Measurements from ENCODE around the gene ADAMTS2. TPM values are rescaled to one million over a fixed set of nuclear protein-coding genes. Genes with fewer than 3 reads are reported as not detected.

Gene ADAMTS2
- total and polyA plus RNA-seq, 2 experiments from 2014 or later: 62.0 to 132 TPM

- no peak overlapping the region for H3K27ac ChIP-seq
- no peak overlapping the region for H3K9ac ChIP-seq
- H3K27me3 ChIP-seq (replicated peaks; ENCODE audit: insufficient read depth): no peaks in the 10 kb centered on the region
- in situ Hi-C loops (cut with MboI): no loop called here
- no peak overlapping the region for H2AFZ ChIP-seq
- H3K36me3 ChIP-seq (ENCODE audit: low read depth): no peaks in the 10 kb centered on the region
- H3K9me2 ChIP-seq (ENCODE audit: insufficient read depth): no peaks in the 10 kb centered on the region
- no peaks in the 10 kb centered on the region for H3K9me3 ChIP-seq (ENCODE audit: low read depth)
- no peaks in the 10 kb centered on the region for H3K79me2 ChIP-seq (ENCODE audit: insufficient read depth)
- no peaks in the 10 kb centered on the region for H4K20me1 ChIP-seq (ENCODE audit: insufficient read depth)
- H3F3A ChIP-seq (ENCODE audit: insufficient read depth): no peaks in the 10 kb centered on the region
- no peak for DNase-seq
- WGBS, 2 experiments (ENCODE audit: low coverage in 1 of 2, low lambda C conversion rate in 2 of 2, missing lambda C conversion rate in 2 of 2): 76 to 77% methylated on average over 26 of the region's 26 CpGs
- TF ChIP-seq EZH2 (IDR thresholded peaks at IDR 0.05; ENCODE audit: insufficient read depth, poor library complexity, severe bottlenecking) (no peak), EZH2phosphoT487 (IDR thresholded peaks at IDR 0.05; ENCODE audit: insufficient read depth, low read depth) (no peak)
- H3K4me3 ChIP-seq: no peak overlapping the region
- H3K4me2 ChIP-seq (ENCODE audit: unreplicated experiment): no peak overlapping the region
- H3K4me1 ChIP-seq (ENCODE audit: insufficient read depth): no peaks in the 10 kb centered on the region
These were observed 28.1 kb upstream of the ADAMTS2 start for GRCh38 chr5:179373101-179373934.

- no peaks in the 10 kb centered on the region for H3K9me3 ChIP-seq (ENCODE audit: low read depth)
- no peaks in the 10 kb centered on the region for H3K27me3 ChIP-seq (replicated peaks; ENCODE audit: insufficient read depth)
- no peaks in the 10 kb centered on the region for H3K36me3 ChIP-seq (ENCODE audit: low read depth)
- no peaks in the 10 kb centered on the region for H4K20me1 ChIP-seq (ENCODE audit: insufficient read depth)
- H3F3A ChIP-seq (ENCODE audit: insufficient read depth): no peaks in the 10 kb centered on the region
- no peak overlapping the region for H3K4me2 ChIP-seq (ENCODE audit: unreplicated experiment)
- no peak overlapping the region for H2AFZ ChIP-seq
- H3K4me3 ChIP-seq: no peak overlapping the region
- in situ Hi-C loops (cut with MboI): no loop called here
- TF ChIP-seq EZH2phosphoT487 (IDR thresholded peaks at IDR 0.05; ENCODE audit: insufficient read depth, low read depth): no peak
- TF ChIP-seq EZH2 (IDR thresholded peaks at IDR 0.05; ENCODE audit: insufficient read depth, poor library complexity, severe bottlenecking): no peak
- H3K79me2 ChIP-seq (ENCODE audit: insufficient read depth): no peaks in the 10 kb centered on the region
- 74 to 83% methylated on average over 13 to 14 of the region's 14 CpGs for WGBS, 2 experiments (ENCODE audit: low coverage in 1 of 2, low lambda C conversion rate in 2 of 2, missing lambda C conversion rate in 2 of 2)
- H3K4me1 ChIP-seq (ENCODE audit: insufficient read depth): no peaks in the 10 kb centered on the region
- H3K9me2 ChIP-seq (ENCODE audit: insufficient read depth): no peaks in the 10 kb centered on the region
- DNase-seq: no peak
- no peak overlapping the region for H3K9ac ChIP-seq
- no peak overlapping the region for H3K27ac ChIP-seq
These were observed 26.7 kb upstream of the ADAMTS2 start for GRCh38 chr5:179371681-179372680.

- Histone ChIP-seq H3K9me2 (ENCODE audit: insufficient read depth) (no peaks in the 10 kb centered on the region), H3K4me1 (ENCODE audit: insufficient read depth) (no peaks in the 10 kb centered on the region), H3K9me3 (ENCODE audit: low read depth) (no peaks in the 10 kb centered on the region), H3K4me2 (ENCODE audit: unreplicated experiment) (no peak overlapping the region), H3K36me3 (ENCODE audit: low read depth) (no peaks in the 10 kb centered on the region), H3F3A (ENCODE audit: insufficient read depth) (no peaks in the 10 kb centered on the region), H2AFZ (no peak overlapping the region), H3K4me3 (no peak overlapping the region), H3K79me2 (ENCODE audit: insufficient read depth) (no peaks in the 10 kb centered on the region), H3K27ac (no peak overlapping the region), H3K9ac (no peak overlapping the region), H3K27me3 (replicated peaks; ENCODE audit: insufficient read depth) (no peaks in the 10 kb centered on the region), H4K20me1 (ENCODE audit: insufficient read depth) (no peaks in the 10 kb centered on the region)
- in situ Hi-C loops (cut with MboI): no loop called here
- WGBS, 2 experiments (ENCODE audit: low coverage in 1 of 2, low lambda C conversion rate in 2 of 2, missing lambda C conversion rate in 2 of 2): 70 to 72% methylated on average over 5 of the region's 5 CpGs
- no peak for TF ChIP-seq EZH2phosphoT487 (IDR thresholded peaks at IDR 0.05; ENCODE audit: insufficient read depth, low read depth)
- no peak for TF ChIP-seq EZH2 (IDR thresholded peaks at IDR 0.05; ENCODE audit: insufficient read depth, poor library complexity, severe bottlenecking)
- DNase-seq: no peak
These were observed 25.9 kb upstream of the ADAMTS2 start for GRCh38 chr5:179371121-179371510.

GRCh38 chr5:179370490-179371120, 25.3 kb upstream of the ADAMTS2 start:
- H3K36me3 ChIP-seq (ENCODE audit: low read depth): no peaks in the 10 kb centered on the region
- no peaks in the 10 kb centered on the region for H3K4me1 ChIP-seq (ENCODE audit: insufficient read depth)
- no peak overlapping the region for H3K4me3 ChIP-seq
- H4K20me1 ChIP-seq (ENCODE audit: insufficient read depth): no peaks in the 10 kb centered on the region
- DNase-seq: no peak
- in situ Hi-C loops (cut with MboI): no loop called here
- no peak overlapping the region for H2AFZ ChIP-seq
- H3K27me3 ChIP-seq (replicated peaks; ENCODE audit: insufficient read depth): no peaks in the 10 kb centered on the region
- no peak overlapping the region for H3K27ac ChIP-seq
- WGBS, 2 experiments (ENCODE audit: low coverage in 1 of 2, low lambda C conversion rate in 2 of 2, missing lambda C conversion rate in 2 of 2): 74 to 75% methylated on average over 24 of the region's 24 CpGs
- H3K9me2 ChIP-seq (ENCODE audit: insufficient read depth): no peaks in the 10 kb centered on the region
- no peaks in the 10 kb centered on the region for H3K79me2 ChIP-seq (ENCODE audit: insufficient read depth)
- no peaks in the 10 kb centered on the region for H3K9me3 ChIP-seq (ENCODE audit: low read depth)
- TF ChIP-seq EZH2phosphoT487 (IDR thresholded peaks at IDR 0.05; ENCODE audit: insufficient read depth, low read depth): no peak
- TF ChIP-seq EZH2 (IDR thresholded peaks at IDR 0.05; ENCODE audit: insufficient read depth, poor library complexity, severe bottlenecking): no peak
- no peak overlapping the region for H3K9ac ChIP-seq
- H3F3A ChIP-seq (ENCODE audit: insufficient read depth): no peaks in the 10 kb centered on the region
- no peak overlapping the region for H3K4me2 ChIP-seq (ENCODE audit: unreplicated experiment)
